Lower leg skin (tissue), 3 donors: ENCODE data around the gene GRK3.

Experiments used
- CTCF ChIP-seq, 3 donors: fragments of 450-650 bp; IDR thresholded peaks; one replicate each; pipeline ENCODE4 v1.5.1; 2016; ENCODE audit warnings: antibody characterized with exemption in 3 of 3, mild to moderate bottlenecking in 3 of 3, moderate library complexity in 2 of 3
- POLR2A ChIP-seq, 2 donors: fragments of 450-650 bp; IDR thresholded peaks; one replicate each; pipeline ENCODE4 v1.6.1; 2016 to 2017; ENCODE audit warnings: antibody characterized with exemption in 2 of 2, mild to moderate bottlenecking in 1 of 2, moderate library complexity in 1 of 2

- TF ChIP-seq CTCF (IDR thresholded peaks at IDR 0.05) (no peak), POLR2A (IDR thresholded peaks at IDR 0.05) (no peak)
These were observed 149.6 kb downstream of the GRK3 start for GRCh38 chr22:25714070-25714469.
